Uterus (tissue), 2 donors: Measurements from ENCODE around the gene C6orf52.

Experiments
- CTCF ChIP-seq, 4 experiments: fragments of 200-600 bp in 2 of 4; fragments of 450-650 bp in 2 of 4; sonication (generic) in 2 of 4; IDR thresholded peaks; one replicate each; pipeline ENCODE4 v1.5.1; 2016 to 2019; ENCODE audit warnings: antibody characterized with exemption in 4 of 4, mild to moderate bottlenecking in 2 of 4, moderate library complexity in 1 of 4
- POLR2A ChIP-seq, 2 donors: fragments of 450-650 bp; IDR thresholded peaks; one replicate each; pipeline ENCODE4 v1.6.1; 2016; ENCODE audit warnings: antibody characterized with exemption in 2 of 2, mild to moderate bottlenecking in 1 of 2, moderate library complexity in 1 of 2

GRCh38 chr6:10733151-10733715 is 38.8 kb upstream of the C6orf52 start:
- TF ChIP-seq CTCF (IDR thresholded peaks at IDR 0.05) (no peak), POLR2A (IDR thresholded peaks at IDR 0.05) (no peak)
